Endothelial cell of umbilical vein (primary cell): ENCODE results near the gene TNIK. TPM values are rescaled to one million over a fixed set of nuclear protein-coding genes. Genes with fewer than 3 reads are reported as not detected.

ENCODE experiments used
- BruUV-seq: library from RNA; stranded (reverse); fragments of 400-500 nt; replicated peaks from 2 replicates; lab custom pipeline; 2021; lab: Mats Ljungman, UMichigan
- CTCF ChIA-PET: fragments of 300-600, 350-600 bp; sonication (Branson Sonifier 250); formaldehyde crosslinking; loops from one replicate; lab custom pipeline; 2021; ENCODE audit warnings: antibody characterized with exemption, inconsistent platforms; lab: Charles Lee
- POLR2A ChIA-PET: fragments of 300-600, 350-600 bp; sonication (Branson Sonifier 250); formaldehyde crosslinking; loops from one replicate; lab custom pipeline; 2021; ENCODE audit warnings: antibody characterized with exemption, inconsistent platforms; lab: Charles Lee
- DNase-seq: peaks from one replicate; pipeline ENCODE4 v3.0.0-alpha.2; 2011; ENCODE audit warnings: low read depth, low spot score
- FAIRE-seq: peaks from 2 replicates; lab custom pipeline; 2011; peaks lifted over from hg19 to GRCh38; lab: Jason Lieb, UNC
- H2AFZ ChIP-seq: 2 replicates; pipeline ENCODE4 v1.6.0; 2012; ENCODE audit warnings: low read depth, low read length, control low read depth, inconsistent platforms
- H3K27ac ChIP-seq: 2 replicates; pipeline ENCODE4 v1.5.1; 2011; ENCODE audit warnings: low read depth, mild to moderate bottlenecking, control low read depth, low read length, moderate library complexity; ENCODE audit not compliant: insufficient read depth
- H3K27me3 ChIP-seq, 2 experiments: 2 replicates each; pipeline versions ENCODE4 v1.6.0 to v1.6.1; 2011; ENCODE audit warnings: low read length in 2 of 2, mixed read lengths in 1 of 2; ENCODE audit not compliant: control insufficient read depth in 2 of 2, insufficient read depth in 2 of 2
- H3K36me3 ChIP-seq, 2 experiments: 2 replicates in 1 of 2; 3 replicates in 1 of 2; pipeline ENCODE4 v1.5.1; 2011; ENCODE audit warnings: low read length in 2 of 2, mild to moderate bottlenecking in 1 of 2, moderate library complexity in 1 of 2; ENCODE audit not compliant: control insufficient read depth in 2 of 2, insufficient read depth in 2 of 2; ENCODE audit errors: extremely low read depth in 1 of 2
- H3K4me1 ChIP-seq: 3 replicates; pipeline ENCODE4 v1.5.1; 2011; ENCODE audit warnings: mild to moderate bottlenecking, low read length; ENCODE audit not compliant: control insufficient read depth, insufficient read depth; ENCODE audit errors: extremely low read depth
- H3K4me2 ChIP-seq: 2 replicates; pipeline ENCODE4 v1.6.1; 2011; ENCODE audit warnings: low read length, control low read depth, mixed read lengths; ENCODE audit not compliant: insufficient read depth
- H3K4me3 ChIP-seq, 3 experiments: fragments of 200-600 bp in 1 of 3; sonication (generic), shearing (Covaris generic) in 1 of 3; replicated peaks in 1 of 3; 2 replicates each; pipeline ENCODE4 v1.5.1; 2011 to 2016; ENCODE audit warnings: control low read depth in 3 of 3, low read length in 3 of 3, mild to moderate bottlenecking in 2 of 3, inconsistent platforms in 1 of 3, low read depth in 1 of 3, moderate library complexity in 1 of 3; ENCODE audit not compliant: insufficient read depth in 1 of 3
- H3K79me2 ChIP-seq: 2 replicates; pipeline ENCODE4 v1.6.0; 2012; ENCODE audit warnings: low read length, inconsistent platforms; ENCODE audit not compliant: control insufficient read depth, insufficient read depth
- H3K9ac ChIP-seq: replicated peaks from 2 replicates; pipeline ENCODE3; 2011; ENCODE audit warnings: low read length, control low read depth; ENCODE audit not compliant: insufficient read depth; ENCODE audit errors: extremely low read depth
- H3K9me1 ChIP-seq: replicated peaks from 3 replicates; pipeline ENCODE4 v1.6.0; 2011; ENCODE audit warnings: mild to moderate bottlenecking, low read length; ENCODE audit not compliant: control insufficient read depth, insufficient read depth; ENCODE audit errors: extremely low read depth
- H3K9me3 ChIP-seq: replicated peaks from 2 replicates; pipeline ENCODE4 v1.5.1; 2012; ENCODE audit warnings: low read length, inconsistent platforms; ENCODE audit not compliant: control insufficient read depth, insufficient read depth
- H4K20me1 ChIP-seq: replicated peaks from 2 replicates; pipeline ENCODE3; 2011; ENCODE audit warnings: mild to moderate bottlenecking, low read length; ENCODE audit not compliant: control insufficient read depth, insufficient read depth; ENCODE audit errors: extremely low read depth
- EZH2 ChIP-seq: IDR thresholded peaks from 2 replicates; pipeline ENCODE4 v1.6.1; 2012; ENCODE audit warnings: borderline replicate concordance, low read depth, mild to moderate bottlenecking, moderate library complexity, low read length, inconsistent platforms; ENCODE audit not compliant: severe bottlenecking
- FOS ChIP-seq: IDR thresholded peaks from 2 replicates; pipeline ENCODE4 v1.6.1; 2011; ENCODE audit warnings: mild to moderate bottlenecking, low read length, moderate library complexity, borderline replicate concordance; ENCODE audit not compliant: insufficient read depth
- GATA2 ChIP-seq: IDR thresholded peaks from 2 replicates; pipeline ENCODE4 v1.7.0; 2011; ENCODE audit warnings: low read depth, mild to moderate bottlenecking, moderate library complexity, mixed read lengths, low read length; ENCODE audit not compliant: insufficient read length, insufficient read depth
- JUN ChIP-seq: IDR thresholded peaks from 2 replicates; pipeline ENCODE4 v1.6.1; 2011; ENCODE audit warnings: borderline replicate concordance, low read depth; ENCODE audit not compliant: insufficient read length, insufficient read depth
- MYC ChIP-seq: IDR thresholded peaks from one replicate; pipeline ENCODE4 v1.6.1; 2011; ENCODE audit warnings: mild to moderate bottlenecking, low read depth, low read length
- POLR2A ChIP-seq: IDR thresholded peaks from 2 replicates; pipeline ENCODE4 v1.6.1; 2012; ENCODE audit warnings: low read depth, mild to moderate bottlenecking, control low read depth, low read length
- POLR2AphosphoS5 ChIP-seq: IDR thresholded peaks from 2 replicates; pipeline ENCODE4 v1.6.1; 2012; ENCODE audit warnings: low read depth, mild to moderate bottlenecking, control low read depth, low read length, moderate library complexity; ENCODE audit not compliant: insufficient read depth
- dilution Hi-C: fragments of 300-500 bp; cut with MboI; formaldehyde crosslinking; loops from one replicate; pipeline ENCODE4 v1.15.0; 2019; ENCODE audit warnings: low sequenced_read_pairs; ENCODE audit not compliant: extremely low pct_ligation_motif_present
- intact Hi-C: fragments of 100-400 bp; cut with micrococcal nuclease; formaldehyde crosslinking; loops from one replicate; pipeline ENCODE4 v1.10.0; 2022
- polyA plus RNA-seq, 4 experiments: library from polyadenylated mRNA; depleted of rRNA in 3 of 4; stranded (reverse) in 3 of 4; unstranded in 1 of 4; fragments of >200 nt; gene quantifications; 2 replicates each; pipeline versions ENCODE4 v1.2.1 to v1.2.3, GENCODE V29; 2011 to 2012; ENCODE audit warnings: missing spikeins in 1 of 4
- total RNA-seq: library from RNA; stranded (reverse); gene quantifications from 2 replicates; pipeline ENCODE4 v1.2.3, GENCODE V29; 2021
- TF ChIP-seq, protein P1 (sequence below): IDR thresholded peaks from 2 replicates; pipeline ENCODE4 v1.6.1; 2011; ENCODE audit not compliant: insufficient read depth, insufficient read length
- TF ChIP-seq, protein P2 (sequence below), 2 donors: IDR thresholded peaks; 1 replicate in 1 of 2; 2 replicates in 1 of 2; pipeline ENCODE4 v1.5.1; 2011; ENCODE audit warnings: low read length in 2 of 2, mild to moderate bottlenecking in 2 of 2, moderate library complexity in 2 of 2, control low read depth in 1 of 2, inconsistent platforms in 1 of 2, low read depth in 1 of 2; ENCODE audit not compliant: insufficient read depth in 1 of 2; ENCODE audit errors: extremely low read depth in 1 of 2

TNIK gene
- total and polyA plus RNA-seq, 2 donors (not counting 3 experiments of a cell fraction or from before 2014, with no cell fraction given) = 10.9 to 39.7 TPM

DNA sequence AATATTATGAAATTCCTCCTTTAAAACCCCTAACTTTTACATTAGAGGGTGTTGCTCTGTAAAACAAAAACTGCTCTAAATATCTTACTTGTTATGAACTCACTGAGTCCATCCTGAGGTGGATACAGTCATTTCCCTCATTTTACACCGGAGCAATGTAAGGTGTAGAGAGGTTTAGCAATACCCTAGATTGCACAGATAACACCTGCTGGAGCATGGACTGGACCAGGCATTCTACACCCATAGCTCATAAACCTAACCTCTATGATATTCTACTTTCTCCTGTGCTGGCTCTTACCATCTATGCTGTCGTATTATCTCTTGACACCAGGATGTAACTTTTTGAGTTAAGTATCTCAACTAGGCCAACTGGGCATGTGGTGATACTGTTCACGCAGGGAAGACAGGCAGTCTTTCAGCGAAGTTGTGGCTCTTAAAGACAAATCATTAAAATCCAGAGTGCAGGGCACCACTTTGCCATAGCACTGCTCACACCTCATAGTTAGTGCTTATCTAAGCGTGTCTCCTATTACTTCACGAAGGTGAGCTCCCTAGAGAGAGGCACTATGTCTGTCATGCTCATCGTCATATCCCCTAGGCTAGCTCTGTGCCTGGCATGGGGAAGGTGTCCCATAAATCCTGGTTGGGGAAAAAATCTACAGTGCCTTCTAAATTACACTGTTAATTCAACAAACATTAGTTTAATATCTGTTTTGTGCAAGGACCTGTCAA, 333.6 kb downstream of the TNIK start:
- Histone ChIP-seq H3K27me3 (no peaks in the 10 kb centered on the region), H3K36me3 (peaks cover 3 to 8% of the 10 kb centered on the region in 2 experiments), H2AFZ (no peak overlapping the region), H3K4me2 (no peak overlapping the region), H3K4me1 (peaks cover 8% of the 10 kb centered on the region), H3K79me2 (no peaks in the 10 kb centered on the region), H3K9me3 (no peaks in the 10 kb centered on the region), H3K9ac (no peak overlapping the region), H4K20me1 (no peaks in the 10 kb centered on the region), H3K4me3 (no peak overlapping the region), H3K27ac (no peak overlapping the region), H3K9me1 (no peaks in the 10 kb centered on the region)
- dilution Hi-C loops (no loop called here), intact Hi-C loops (no loop called here)
- ChIA-PET POLR2A (no interaction called here), CTCF (no interaction called here)
- TF ChIP-seq FOS (no peak), POLR2AphosphoS5 (no peak), POLR2A (no peak), MYC (no peak), EZH2 (no peak), JUN (no peak), GATA2 (no peak)
- TF ChIP-seq, protein P1, sequence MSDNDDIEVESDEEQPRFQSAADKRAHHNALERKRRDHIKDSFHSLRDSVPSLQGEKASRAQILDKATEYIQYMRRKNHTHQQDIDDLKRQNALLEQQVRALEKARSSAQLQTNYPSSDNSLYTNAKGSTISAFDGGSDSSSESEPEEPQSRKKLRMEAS = no peak
- TF ChIP-seq, protein P2, sequence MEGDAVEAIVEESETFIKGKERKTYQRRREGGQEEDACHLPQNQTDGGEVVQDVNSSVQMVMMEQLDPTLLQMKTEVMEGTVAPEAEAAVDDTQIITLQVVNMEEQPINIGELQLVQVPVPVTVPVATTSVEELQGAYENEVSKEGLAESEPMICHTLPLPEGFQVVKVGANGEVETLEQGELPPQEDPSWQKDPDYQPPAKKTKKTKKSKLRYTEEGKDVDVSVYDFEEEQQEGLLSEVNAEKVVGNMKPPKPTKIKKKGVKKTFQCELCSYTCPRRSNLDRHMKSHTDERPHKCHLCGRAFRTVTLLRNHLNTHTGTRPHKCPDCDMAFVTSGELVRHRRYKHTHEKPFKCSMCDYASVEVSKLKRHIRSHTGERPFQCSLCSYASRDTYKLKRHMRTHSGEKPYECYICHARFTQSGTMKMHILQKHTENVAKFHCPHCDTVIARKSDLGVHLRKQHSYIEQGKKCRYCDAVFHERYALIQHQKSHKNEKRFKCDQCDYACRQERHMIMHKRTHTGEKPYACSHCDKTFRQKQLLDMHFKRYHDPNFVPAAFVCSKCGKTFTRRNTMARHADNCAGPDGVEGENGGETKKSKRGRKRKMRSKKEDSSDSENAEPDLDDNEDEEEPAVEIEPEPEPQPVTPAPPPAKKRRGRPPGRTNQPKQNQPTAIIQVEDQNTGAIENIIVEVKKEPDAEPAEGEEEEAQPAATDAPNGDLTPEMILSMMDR (IDR thresholded peaks at IDR 0.05; ENCODE audit: extremely low read depth in 1 of 2, insufficient read depth in 1 of 2, low read depth in 1 of 2, low read length in 2 of 2) = no peak
- BruUV-seq = no TSS peak
- no peak for FAIRE-seq
- DNase-seq = no peak
